ENCODE measurements around the gene GORASP2.

Gene GORASP2

DNA sequence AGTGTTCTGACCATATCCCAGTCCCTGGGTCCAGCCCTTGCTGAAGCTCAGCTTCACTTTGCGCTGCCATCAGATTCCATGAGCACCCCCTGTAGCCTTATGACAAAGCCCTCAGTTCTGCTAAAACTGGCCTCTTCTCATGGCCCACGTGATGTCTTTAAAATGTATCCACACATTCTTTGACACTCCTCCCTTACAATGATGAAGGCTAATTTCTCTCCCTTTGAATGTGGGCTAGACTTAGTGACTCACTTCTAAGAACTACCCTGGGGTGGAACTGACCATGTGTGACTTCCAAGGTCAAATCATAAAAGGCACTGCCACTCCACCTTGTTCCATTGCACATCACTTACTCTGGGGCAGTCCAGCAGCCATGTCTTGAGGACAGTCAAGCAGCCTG is 45.4 kb upstream of the GORASP2 start:
- no peaks in the 10 kb centered on the region for H3K79me2 ChIP-seq (ENCODE audit: low read length)
- H3K4me2 ChIP-seq (ENCODE audit: low read depth, low read length), result no peak overlapping the region
- no peaks in the 10 kb centered on the region for H3F3A ChIP-seq (ENCODE audit: insufficient read depth, low read length)
- no peak overlapping the region for H3K4me3 ChIP-seq (ENCODE audit: low read length)
- no peaks in the 10 kb centered on the region for H3K36me3 ChIP-seq (replicated peaks; ENCODE audit: insufficient read depth, low read length)
- H3K27ac ChIP-seq (ENCODE audit: low read length), result no peak overlapping the region
- TF ChIP-seq EZH2 (optimal IDR thresholded peaks at IDR 0.05; ENCODE audit: low read depth, low read length) (no peak), EZH2phosphoT487 (IDR thresholded peaks at IDR 0.05; ENCODE audit: low read length) (no peak)
- TF ChIP-seq, protein P1, sequence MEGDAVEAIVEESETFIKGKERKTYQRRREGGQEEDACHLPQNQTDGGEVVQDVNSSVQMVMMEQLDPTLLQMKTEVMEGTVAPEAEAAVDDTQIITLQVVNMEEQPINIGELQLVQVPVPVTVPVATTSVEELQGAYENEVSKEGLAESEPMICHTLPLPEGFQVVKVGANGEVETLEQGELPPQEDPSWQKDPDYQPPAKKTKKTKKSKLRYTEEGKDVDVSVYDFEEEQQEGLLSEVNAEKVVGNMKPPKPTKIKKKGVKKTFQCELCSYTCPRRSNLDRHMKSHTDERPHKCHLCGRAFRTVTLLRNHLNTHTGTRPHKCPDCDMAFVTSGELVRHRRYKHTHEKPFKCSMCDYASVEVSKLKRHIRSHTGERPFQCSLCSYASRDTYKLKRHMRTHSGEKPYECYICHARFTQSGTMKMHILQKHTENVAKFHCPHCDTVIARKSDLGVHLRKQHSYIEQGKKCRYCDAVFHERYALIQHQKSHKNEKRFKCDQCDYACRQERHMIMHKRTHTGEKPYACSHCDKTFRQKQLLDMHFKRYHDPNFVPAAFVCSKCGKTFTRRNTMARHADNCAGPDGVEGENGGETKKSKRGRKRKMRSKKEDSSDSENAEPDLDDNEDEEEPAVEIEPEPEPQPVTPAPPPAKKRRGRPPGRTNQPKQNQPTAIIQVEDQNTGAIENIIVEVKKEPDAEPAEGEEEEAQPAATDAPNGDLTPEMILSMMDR (IDR thresholded peaks at IDR 0.05; ENCODE audit: low read length), result no peak
- DNase-seq, result no peak
- 0 out of 2 replicates have a peak, but pooled peaks cover 3% of the 10 kb centered on the region for H3K4me1 ChIP-seq (ENCODE audit: low read length)
- no peak overlapping the region for H3K9ac ChIP-seq (ENCODE audit: low read length)
- H3K9me3 ChIP-seq (replicated peaks; ENCODE audit: insufficient read depth, low read length), result no peaks in the 10 kb centered on the region
- no peaks in the 10 kb centered on the region for H4K20me1 ChIP-seq (ENCODE audit: insufficient read depth, low read length)
- no peaks in the 10 kb centered on the region for H3K27me3 ChIP-seq (replicated peaks; ENCODE audit: insufficient read depth, low read length)
- H3K9me2 ChIP-seq (replicated peaks; ENCODE audit: insufficient read depth, low read length), result no peaks in the 10 kb centered on the region
- no peak overlapping the region for H2AFZ ChIP-seq (ENCODE audit: low read length)

DNA sequence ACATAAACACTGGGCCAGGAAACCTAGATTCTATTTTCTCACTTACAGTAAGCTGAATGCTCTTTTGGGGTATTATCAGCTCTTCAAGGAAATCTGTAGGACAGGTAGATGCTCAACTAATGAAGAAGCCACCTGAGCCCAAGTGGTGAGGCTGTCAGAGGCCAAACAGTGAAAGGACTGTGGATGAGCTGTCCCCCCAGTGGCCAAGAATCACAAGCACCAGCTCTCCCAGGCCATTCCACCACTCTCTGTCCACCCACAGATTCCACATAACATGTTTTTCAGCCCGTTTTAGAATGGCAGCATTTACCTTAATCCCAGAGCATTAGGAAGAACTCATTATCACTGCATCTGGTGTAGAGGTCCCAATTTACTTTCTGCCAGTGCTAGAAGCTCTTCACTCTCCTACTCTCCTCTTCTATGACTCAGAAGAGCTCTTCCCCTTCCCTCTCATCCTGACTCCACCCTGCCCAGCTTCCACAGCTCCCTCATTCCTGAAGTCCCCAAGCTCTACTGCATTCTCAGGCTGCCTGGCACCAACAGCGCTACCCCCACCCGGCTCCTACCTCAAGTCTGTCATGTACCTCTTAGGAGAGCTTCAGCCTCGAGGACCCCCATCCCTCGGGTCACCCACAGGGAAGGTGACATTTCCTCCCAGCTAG is 43.8 kb upstream of the GORASP2 start:
- Histone ChIP-seq H3K4me1 (ENCODE audit: low read length) (0 out of 2 replicates have a peak, but pooled peaks cover 3% of the 10 kb centered on the region), H3K36me3 (replicated peaks; ENCODE audit: insufficient read depth, low read length) (no peaks in the 10 kb centered on the region), H3F3A (ENCODE audit: insufficient read depth, low read length) (no peaks in the 10 kb centered on the region), H2AFZ (ENCODE audit: low read length) (no peak overlapping the region), H3K9me2 (replicated peaks; ENCODE audit: insufficient read depth, low read length) (no peaks in the 10 kb centered on the region), H3K27me3 (replicated peaks; ENCODE audit: insufficient read depth, low read length) (no peaks in the 10 kb centered on the region), H3K79me2 (ENCODE audit: low read length) (no peaks in the 10 kb centered on the region), H3K9me3 (replicated peaks; ENCODE audit: insufficient read depth, low read length) (no peaks in the 10 kb centered on the region), H3K4me3 (ENCODE audit: low read length) (no peak overlapping the region), H3K9ac (ENCODE audit: low read length) (no peak overlapping the region), H3K27ac (ENCODE audit: low read length) (no peak overlapping the region), H3K4me2 (ENCODE audit: low read depth, low read length) (no peak overlapping the region), H4K20me1 (ENCODE audit: insufficient read depth, low read length) (no peaks in the 10 kb centered on the region)
- DNase-seq, result no peak
- TF ChIP-seq EZH2 (optimal IDR thresholded peaks at IDR 0.05; ENCODE audit: low read depth, low read length) (no peak), EZH2phosphoT487 (IDR thresholded peaks at IDR 0.05; ENCODE audit: low read length) (no peak)
- TF ChIP-seq, protein P1 (IDR thresholded peaks at IDR 0.05; ENCODE audit: low read length), result no peak

DNA sequence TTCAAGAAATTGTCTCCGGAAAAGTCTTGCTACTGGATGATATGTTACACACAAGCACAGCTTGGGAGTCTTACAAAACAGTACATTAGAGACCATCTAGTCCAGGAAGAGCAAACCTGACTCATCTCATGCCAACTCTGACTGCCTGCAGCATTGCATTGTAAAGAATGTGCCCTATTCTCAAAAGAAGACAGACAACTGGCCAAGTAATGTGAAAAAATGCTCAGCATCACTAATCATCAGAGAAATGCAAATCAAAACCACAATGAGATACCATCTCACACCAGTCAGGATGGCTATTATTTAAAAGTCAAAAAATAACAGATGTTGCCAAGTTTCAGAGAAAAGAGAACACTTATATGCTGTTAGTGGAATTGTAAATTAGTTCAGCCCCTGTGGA is 42.7 kb upstream of the GORASP2 start:
- H3K4me3 ChIP-seq (ENCODE audit: low read length), result no peak overlapping the region
- no peak overlapping the region for H3K9ac ChIP-seq (ENCODE audit: low read length)
- no peaks in the 10 kb centered on the region for H3K27me3 ChIP-seq (replicated peaks; ENCODE audit: insufficient read depth, low read length)
- H3K9me3 ChIP-seq (replicated peaks; ENCODE audit: insufficient read depth, low read length), result no peaks in the 10 kb centered on the region
- no peak overlapping the region for H2AFZ ChIP-seq (ENCODE audit: low read length)
- no peak for DNase-seq
- TF ChIP-seq, protein P1 (IDR thresholded peaks at IDR 0.05; ENCODE audit: low read length), result no peak
- TF ChIP-seq EZH2phosphoT487 (IDR thresholded peaks at IDR 0.05; ENCODE audit: low read length) (no peak), EZH2 (optimal IDR thresholded peaks at IDR 0.05; ENCODE audit: low read depth, low read length) (no peak)
- H3F3A ChIP-seq (ENCODE audit: insufficient read depth, low read length), result no peaks in the 10 kb centered on the region
- no peaks in the 10 kb centered on the region for H3K79me2 ChIP-seq (ENCODE audit: low read length)
- no peaks in the 10 kb centered on the region for H3K36me3 ChIP-seq (replicated peaks; ENCODE audit: insufficient read depth, low read length)
- H3K4me1 ChIP-seq (ENCODE audit: low read length), result 0 out of 2 replicates have a peak, but pooled peaks cover 3% of the 10 kb centered on the region
- no peaks in the 10 kb centered on the region for H4K20me1 ChIP-seq (ENCODE audit: insufficient read depth, low read length)
- H3K4me2 ChIP-seq (ENCODE audit: low read depth, low read length), result no peak overlapping the region
- no peak overlapping the region for H3K27ac ChIP-seq (ENCODE audit: low read length)
- no peaks in the 10 kb centered on the region for H3K9me2 ChIP-seq (replicated peaks; ENCODE audit: insufficient read depth, low read length)

Data from MM.1S (cell line).